Myocyte (in vitro differentiated cells): Measurements from ENCODE around the gene GIMAP7. TPM values are rescaled to one million over a fixed set of nuclear protein-coding genes. Genes with fewer than 3 reads are reported as not detected.

Experiments used
- DNase-seq: peaks from one replicate; pipeline ENCODE4 v3.0.0-alpha.2; 2012; ENCODE audit warnings: low read depth
- total RNA-seq: library from RNA; depleted of rRNA; stranded (reverse); fragments of >200 nt; gene quantifications from 2 replicates; pipeline ENCODE4 v1.2.3, GENCODE V29; 2014

Gene GIMAP7
- total RNA-seq, 1 donor from 2014 or later: not detected

DNA sequence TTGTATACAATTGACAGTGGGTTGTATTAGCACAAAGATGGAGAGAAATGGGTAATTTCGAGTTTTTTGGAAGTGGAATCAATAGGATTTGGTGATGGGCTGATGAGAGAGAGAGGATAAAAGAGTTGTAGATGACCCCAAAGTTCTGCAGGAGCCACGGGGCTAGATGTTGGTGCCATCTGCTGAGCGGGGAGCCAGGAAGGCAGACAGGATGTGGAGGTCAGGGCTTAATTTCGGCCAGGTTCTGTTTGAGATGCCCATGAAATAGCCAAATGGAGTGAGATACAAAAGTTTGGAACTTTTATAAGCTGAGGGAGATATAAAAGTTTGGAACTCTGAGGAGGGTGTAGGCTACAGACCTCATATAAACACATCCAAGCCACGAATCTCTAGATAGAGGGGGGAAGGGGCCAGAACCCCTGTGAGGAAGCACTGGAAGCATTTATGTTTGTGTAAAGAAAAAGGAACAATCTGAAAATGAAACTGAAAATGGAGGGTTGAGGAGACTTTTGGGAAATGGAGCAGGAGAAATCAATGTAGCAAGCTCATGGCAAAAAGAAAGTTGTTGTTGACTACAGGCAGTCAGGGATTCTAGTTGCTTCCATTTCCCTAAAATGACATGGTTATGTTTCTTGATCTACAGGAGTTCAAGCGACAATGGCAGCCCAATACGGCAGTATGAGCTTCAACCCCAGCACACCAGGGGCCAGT, 54.7 kb downstream of the GIMAP7 start:
- DNase-seq: no peak

Other genes with a start within 250 kb of the GIMAP7 start
- not detected in 2 replicates for gene LRRC61, start 191.5 kb upstream of the GIMAP7 start, total RNA-seq
- gene ACTR3C, start 191.3 kb upstream of the GIMAP7 start, total RNA-seq: 0.32 TPM in 1 of 2 replicates, not detected in the other
- 202 and 252 TPM in 2 replicates for gene RARRES2, start 173.2 kb upstream of the GIMAP7 start, total RNA-seq
- 262 and 362 TPM in 2 replicates for gene REPIN1, start 146.1 kb upstream of the GIMAP7 start, total RNA-seq
- gene ZNF775, start 135.5 kb upstream of the GIMAP7 start, total RNA-seq: 17.8 and 21.2 TPM in 2 replicates
- gene GIMAP8, start 64.2 kb upstream of the GIMAP7 start, total RNA-seq: not detected in 2 replicates
- gene GIMAP4, start 52.5 kb downstream of the GIMAP7 start, total RNA-seq: not detected in 2 replicates
- gene GIMAP6, start 117.5 kb downstream of the GIMAP7 start, total RNA-seq: not detected in 2 replicates
- gene GIMAP2, start 170.8 kb downstream of the GIMAP7 start, total RNA-seq: 2.1 and 2.2 TPM in 2 replicates
- not detected in 2 replicates for gene GIMAP1, start 201.7 kb downstream of the GIMAP7 start, total RNA-seq
- not detected in 2 replicates for gene GIMAP5, start 222.5 kb downstream of the GIMAP7 start, total RNA-seq